Endothelial cell of umbilical vein (primary cell): ENCODE measurements around the gene SMC3. TPM values are rescaled to one million over a fixed set of nuclear protein-coding genes. Genes with fewer than 3 reads are reported as not detected.
A peak's percentile ranks its signal among the peaks of the same experiment; 100 is the strongest.

Source experiments
- BruUV-seq: library from RNA; stranded (reverse); fragments of 400-500 nt; replicated peaks from 2 replicates; lab custom pipeline; 2021; lab: Mats Ljungman, UMichigan
- CTCF ChIA-PET: fragments of 300-600, 350-600 bp; sonication (Branson Sonifier 250); formaldehyde crosslinking; loops from one replicate; lab custom pipeline; 2021; ENCODE audit warnings: antibody characterized with exemption, inconsistent platforms; lab: Charles Lee
- POLR2A ChIA-PET: fragments of 300-600, 350-600 bp; sonication (Branson Sonifier 250); formaldehyde crosslinking; loops from one replicate; lab custom pipeline; 2021; ENCODE audit warnings: antibody characterized with exemption, inconsistent platforms; lab: Charles Lee
- DNase-seq: peaks from one replicate; pipeline ENCODE4 v3.0.0-alpha.2; 2011; ENCODE audit warnings: low read depth, low spot score
- FAIRE-seq: peaks from 2 replicates; lab custom pipeline; 2011; peaks lifted over from hg19 to GRCh38; lab: Jason Lieb, UNC
- H2AFZ ChIP-seq: 2 replicates; pipeline ENCODE4 v1.6.0; 2012; ENCODE audit warnings: low read depth, low read length, control low read depth, inconsistent platforms
- H3K27ac ChIP-seq: 2 replicates; pipeline ENCODE4 v1.5.1; 2011; ENCODE audit warnings: low read depth, mild to moderate bottlenecking, control low read depth, low read length, moderate library complexity; ENCODE audit not compliant: insufficient read depth
- H3K27me3 ChIP-seq, 2 experiments: 2 replicates each; pipeline versions ENCODE4 v1.6.0 to v1.6.1; 2011; ENCODE audit warnings: low read length in 2 of 2, mixed read lengths in 1 of 2; ENCODE audit not compliant: control insufficient read depth in 2 of 2, insufficient read depth in 2 of 2
- H3K36me3 ChIP-seq, 2 experiments: 2 replicates in 1 of 2; 3 replicates in 1 of 2; pipeline ENCODE4 v1.5.1; 2011; ENCODE audit warnings: low read length in 2 of 2, mild to moderate bottlenecking in 1 of 2, moderate library complexity in 1 of 2; ENCODE audit not compliant: control insufficient read depth in 2 of 2, insufficient read depth in 2 of 2; ENCODE audit errors: extremely low read depth in 1 of 2
- H3K4me1 ChIP-seq: 3 replicates; pipeline ENCODE4 v1.5.1; 2011; ENCODE audit warnings: mild to moderate bottlenecking, low read length; ENCODE audit not compliant: control insufficient read depth, insufficient read depth; ENCODE audit errors: extremely low read depth
- H3K4me2 ChIP-seq: 2 replicates; pipeline ENCODE4 v1.6.1; 2011; ENCODE audit warnings: low read length, control low read depth, mixed read lengths; ENCODE audit not compliant: insufficient read depth
- H3K4me3 ChIP-seq, 3 experiments: fragments of 200-600 bp in 1 of 3; sonication (generic), shearing (Covaris generic) in 1 of 3; replicated peaks in 1 of 3; 2 replicates each; pipeline ENCODE4 v1.5.1; 2011 to 2016; ENCODE audit warnings: control low read depth in 3 of 3, low read length in 3 of 3, mild to moderate bottlenecking in 2 of 3, inconsistent platforms in 1 of 3, low read depth in 1 of 3, moderate library complexity in 1 of 3; ENCODE audit not compliant: insufficient read depth in 1 of 3
- H3K79me2 ChIP-seq: 2 replicates; pipeline ENCODE4 v1.6.0; 2012; ENCODE audit warnings: low read length, inconsistent platforms; ENCODE audit not compliant: control insufficient read depth, insufficient read depth
- H3K9ac ChIP-seq: replicated peaks from 2 replicates; pipeline ENCODE3; 2011; ENCODE audit warnings: low read length, control low read depth; ENCODE audit not compliant: insufficient read depth; ENCODE audit errors: extremely low read depth
- H3K9me1 ChIP-seq: replicated peaks from 3 replicates; pipeline ENCODE4 v1.6.0; 2011; ENCODE audit warnings: mild to moderate bottlenecking, low read length; ENCODE audit not compliant: control insufficient read depth, insufficient read depth; ENCODE audit errors: extremely low read depth
- H3K9me3 ChIP-seq: replicated peaks from 2 replicates; pipeline ENCODE4 v1.5.1; 2012; ENCODE audit warnings: low read length, inconsistent platforms; ENCODE audit not compliant: control insufficient read depth, insufficient read depth
- H4K20me1 ChIP-seq: replicated peaks from 2 replicates; pipeline ENCODE3; 2011; ENCODE audit warnings: mild to moderate bottlenecking, low read length; ENCODE audit not compliant: control insufficient read depth, insufficient read depth; ENCODE audit errors: extremely low read depth
- EZH2 ChIP-seq: IDR thresholded peaks from 2 replicates; pipeline ENCODE4 v1.6.1; 2012; ENCODE audit warnings: borderline replicate concordance, low read depth, mild to moderate bottlenecking, moderate library complexity, low read length, inconsistent platforms; ENCODE audit not compliant: severe bottlenecking
- FOS ChIP-seq: IDR thresholded peaks from 2 replicates; pipeline ENCODE4 v1.6.1; 2011; ENCODE audit warnings: mild to moderate bottlenecking, low read length, moderate library complexity, borderline replicate concordance; ENCODE audit not compliant: insufficient read depth
- GATA2 ChIP-seq: IDR thresholded peaks from 2 replicates; pipeline ENCODE4 v1.7.0; 2011; ENCODE audit warnings: low read depth, mild to moderate bottlenecking, moderate library complexity, mixed read lengths, low read length; ENCODE audit not compliant: insufficient read length, insufficient read depth
- JUN ChIP-seq: IDR thresholded peaks from 2 replicates; pipeline ENCODE4 v1.6.1; 2011; ENCODE audit warnings: borderline replicate concordance, low read depth; ENCODE audit not compliant: insufficient read length, insufficient read depth
- MYC ChIP-seq: IDR thresholded peaks from one replicate; pipeline ENCODE4 v1.6.1; 2011; ENCODE audit warnings: mild to moderate bottlenecking, low read depth, low read length
- POLR2A ChIP-seq: IDR thresholded peaks from 2 replicates; pipeline ENCODE4 v1.6.1; 2012; ENCODE audit warnings: low read depth, mild to moderate bottlenecking, control low read depth, low read length
- POLR2AphosphoS5 ChIP-seq: IDR thresholded peaks from 2 replicates; pipeline ENCODE4 v1.6.1; 2012; ENCODE audit warnings: low read depth, mild to moderate bottlenecking, control low read depth, low read length, moderate library complexity; ENCODE audit not compliant: insufficient read depth
- dilution Hi-C: fragments of 300-500 bp; cut with MboI; formaldehyde crosslinking; loops from one replicate; pipeline ENCODE4 v1.15.0; 2019; ENCODE audit warnings: low sequenced_read_pairs; ENCODE audit not compliant: extremely low pct_ligation_motif_present
- intact Hi-C: fragments of 100-400 bp; cut with micrococcal nuclease; formaldehyde crosslinking; loops from one replicate; pipeline ENCODE4 v1.10.0; 2022
- polyA plus RNA-seq, 4 experiments: library from polyadenylated mRNA; depleted of rRNA in 3 of 4; stranded (reverse) in 3 of 4; unstranded in 1 of 4; fragments of >200 nt; gene quantifications; 2 replicates each; pipeline versions ENCODE4 v1.2.1 to v1.2.3, GENCODE V29; 2011 to 2012; ENCODE audit warnings: missing spikeins in 1 of 4
- total RNA-seq: library from RNA; stranded (reverse); gene quantifications from 2 replicates; pipeline ENCODE4 v1.2.3, GENCODE V29; 2021
- TF ChIP-seq, protein P1 (sequence below), 2 donors: IDR thresholded peaks; 1 replicate in 1 of 2; 2 replicates in 1 of 2; pipeline ENCODE4 v1.5.1; 2011; ENCODE audit warnings: low read length in 2 of 2, mild to moderate bottlenecking in 2 of 2, moderate library complexity in 2 of 2, control low read depth in 1 of 2, inconsistent platforms in 1 of 2, low read depth in 1 of 2; ENCODE audit not compliant: insufficient read depth in 1 of 2; ENCODE audit errors: extremely low read depth in 1 of 2
- TF ChIP-seq, protein P2 (sequence below): IDR thresholded peaks from 2 replicates; pipeline ENCODE4 v1.6.1; 2011; ENCODE audit not compliant: insufficient read depth, insufficient read length

The SMC3 gene
- total and polyA plus RNA-seq, 2 donors (not counting 3 experiments of a cell fraction or from before 2014, with no cell fraction given) = 5.5 to 44.2 TPM

DNA sequence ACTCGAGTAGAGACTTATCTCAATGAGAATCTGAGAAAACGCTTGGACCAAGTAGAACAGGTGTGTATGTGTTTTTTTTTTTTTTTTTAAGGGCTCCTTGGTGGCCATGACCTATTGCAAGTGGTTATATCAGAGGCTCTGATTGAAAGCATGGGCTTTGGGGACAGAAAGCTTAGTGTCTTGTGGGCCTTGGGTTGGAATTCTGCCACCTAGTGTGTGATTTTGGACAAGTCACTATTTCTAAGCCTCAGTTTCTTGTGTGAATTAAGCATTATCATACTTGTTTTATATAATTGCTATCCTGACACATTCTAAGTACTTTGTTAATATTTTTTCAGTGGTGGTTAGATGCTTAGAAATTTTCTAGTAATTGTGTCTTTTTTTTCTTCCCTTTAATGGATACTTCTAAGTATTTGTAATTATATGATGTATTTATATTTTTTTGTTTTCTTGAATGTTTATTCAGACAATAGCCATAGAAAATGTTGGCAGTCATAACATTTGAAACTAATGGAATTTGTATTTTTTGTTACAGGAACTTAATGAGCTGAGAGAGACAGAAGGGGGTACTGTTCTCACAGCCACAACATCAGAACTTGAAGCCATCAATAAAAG lies 33.1 kb downstream of the SMC3 start:
- Histone ChIP-seq H3K4me1 (peaks cover 6% of the 10 kb centered on the region), H3K27me3 (no peaks in the 10 kb centered on the region), H3K36me3 (peaks cover 0 to 21% of the 10 kb centered on the region in 2 experiments), H2AFZ (no peak overlapping the region), H3K9ac (no peak overlapping the region), H3K4me2 (no peak overlapping the region), H3K27ac (no peak overlapping the region), H3K4me3 (no peak overlapping the region), H3K79me2 (no peaks in the 10 kb centered on the region), H3K9me1 (no peaks in the 10 kb centered on the region), H4K20me1 (no peaks in the 10 kb centered on the region), H3K9me3 (no peaks in the 10 kb centered on the region)
- DNase-seq (peak; percentile 80), FAIRE-seq (peak; percentile 82)
- TF ChIP-seq, protein P1, sequence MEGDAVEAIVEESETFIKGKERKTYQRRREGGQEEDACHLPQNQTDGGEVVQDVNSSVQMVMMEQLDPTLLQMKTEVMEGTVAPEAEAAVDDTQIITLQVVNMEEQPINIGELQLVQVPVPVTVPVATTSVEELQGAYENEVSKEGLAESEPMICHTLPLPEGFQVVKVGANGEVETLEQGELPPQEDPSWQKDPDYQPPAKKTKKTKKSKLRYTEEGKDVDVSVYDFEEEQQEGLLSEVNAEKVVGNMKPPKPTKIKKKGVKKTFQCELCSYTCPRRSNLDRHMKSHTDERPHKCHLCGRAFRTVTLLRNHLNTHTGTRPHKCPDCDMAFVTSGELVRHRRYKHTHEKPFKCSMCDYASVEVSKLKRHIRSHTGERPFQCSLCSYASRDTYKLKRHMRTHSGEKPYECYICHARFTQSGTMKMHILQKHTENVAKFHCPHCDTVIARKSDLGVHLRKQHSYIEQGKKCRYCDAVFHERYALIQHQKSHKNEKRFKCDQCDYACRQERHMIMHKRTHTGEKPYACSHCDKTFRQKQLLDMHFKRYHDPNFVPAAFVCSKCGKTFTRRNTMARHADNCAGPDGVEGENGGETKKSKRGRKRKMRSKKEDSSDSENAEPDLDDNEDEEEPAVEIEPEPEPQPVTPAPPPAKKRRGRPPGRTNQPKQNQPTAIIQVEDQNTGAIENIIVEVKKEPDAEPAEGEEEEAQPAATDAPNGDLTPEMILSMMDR (IDR thresholded peaks at IDR 0.05; ENCODE audit: extremely low read depth in 1 of 2, insufficient read depth in 1 of 2, low read depth in 1 of 2, low read length in 2 of 2) = peak; percentile 42 to 59
- no peak for TF ChIP-seq POLR2A
- dilution Hi-C loops = no loop called here
- POLR2A ChIA-PET = no interaction called here
- CTCF ChIA-PET = interaction anchor here (0.7 to 5.5 kb wide), 25 partner anchors 8 to 1537 kb away, joined by 3 to 80 read pairs (median 4); partner anchors contain the start of genes DUSP5 and SMNDC1
- no TSS peak for BruUV-seq
- intact Hi-C loops = loop anchor here (1.0 to 5.0 kb wide), 4 partner anchors 33 to 294 kb away; partner anchors contain the start of gene SMC3

DNA sequence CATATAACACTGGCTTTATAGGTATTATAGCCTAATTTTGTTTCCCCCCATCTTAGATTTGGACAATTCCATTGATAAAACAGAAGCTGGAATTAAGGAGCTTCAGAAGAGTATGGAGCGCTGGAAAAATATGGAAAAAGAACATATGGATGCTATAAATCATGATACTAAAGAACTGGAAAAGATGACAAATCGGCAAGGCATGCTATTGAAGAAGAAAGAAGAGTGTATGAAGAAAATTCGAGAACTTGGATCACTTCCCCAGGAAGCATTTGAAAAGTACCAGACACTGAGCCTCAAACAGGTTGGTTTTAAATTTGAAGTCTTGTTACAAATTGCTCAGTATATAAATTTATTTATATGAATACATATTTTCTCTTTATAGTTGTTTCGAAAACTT lies 34.1 kb downstream of the SMC3 start:
- Histone ChIP-seq H3K4me2 (no peak overlapping the region), H4K20me1 (no peaks in the 10 kb centered on the region), H3K27ac (no peak overlapping the region), H3K9me3 (no peaks in the 10 kb centered on the region), H3K9me1 (no peaks in the 10 kb centered on the region), H3K79me2 (no peaks in the 10 kb centered on the region), H3K36me3 (peaks cover 0 to 23% of the 10 kb centered on the region in 2 experiments), H3K9ac (no peak overlapping the region), H3K4me1 (peaks cover 6% of the 10 kb centered on the region), H2AFZ (no peak overlapping the region), H3K27me3 (no peaks in the 10 kb centered on the region), H3K4me3 (no peak overlapping the region)
- dilution Hi-C loops (no loop called here), intact Hi-C loops (loop anchor here (5.0 kb wide), 1 partner anchor 34 kb away; the partner anchor contains the start of gene SMC3)
- DNase-seq (no peak), FAIRE-seq (no peak)
- BruUV-seq = no TSS peak
- ChIA-PET POLR2A (no interaction called here), CTCF (interaction anchor here (1.1 to 3.7 kb wide), 2 partner anchors 291 to 296 kb away, joined by 4 to 44 read pairs; no protein-coding TSS in a partner anchor)
- TF ChIP-seq GATA2 (no peak), JUN (no peak), POLR2A (no peak), MYC (no peak), FOS (no peak), EZH2 (no peak), POLR2AphosphoS5 (no peak)
- TF ChIP-seq, protein P1 (IDR thresholded peaks at IDR 0.05; ENCODE audit: extremely low read depth in 1 of 2, insufficient read depth in 1 of 2, low read depth in 1 of 2, low read length in 2 of 2) = no peak
- TF ChIP-seq, protein P2, sequence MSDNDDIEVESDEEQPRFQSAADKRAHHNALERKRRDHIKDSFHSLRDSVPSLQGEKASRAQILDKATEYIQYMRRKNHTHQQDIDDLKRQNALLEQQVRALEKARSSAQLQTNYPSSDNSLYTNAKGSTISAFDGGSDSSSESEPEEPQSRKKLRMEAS = no peak
